ENCODE results near the gene TMEM52B. TPM values are rescaled to one million over a fixed set of nuclear protein-coding genes. Genes with fewer than 3 reads are reported as not detected.

TMEM52B gene
- total RNA-seq, 2 experiments from 2014 or later, result not detected

- intact Hi-C loops (cut with DNase I, micrococcal nuclease), result loop anchor here (2.0 kb wide), 2 partner anchors 516 to 1252 kb away; no protein-coding TSS in a partner anchor
- H3K4me3 ChIP-seq (ENCODE audit: low read length), result no peak overlapping the region
- POLR2A ChIA-PET, result interaction anchor here (0.6 kb wide), 1 partner anchor 11 kb away, joined by 3 read pairs; no protein-coding TSS in a partner anchor
- H3K36me3 ChIP-seq (ENCODE audit: insufficient read depth, low read length), result no peaks in the 10 kb centered on the region
- ATAC-seq (ENCODE audit: poor library complexity) (no peak), DNase-seq (no peak)
- Mint-ChIP-seq H3K27me3 (no peaks in the 10 kb centered on the region), H3K4me3 (no peak overlapping the region), H3K9me3 (peaks cover 2% of the 10 kb centered on the region), H3K27ac (no peak overlapping the region), H3K4me1 (ENCODE audit: low read depth) (no peaks in the 10 kb centered on the region), H3K36me3 (ENCODE audit: low read depth) (no peaks in the 10 kb centered on the region)
- H3K27ac ChIP-seq (ENCODE audit: low read depth in 1 of 2, low read length in 2 of 2), result no peak overlapping the region
- no peak for TF ChIP-seq CTCF (IDR thresholded peaks at IDR 0.05)
- CTCF ChIA-PET, result interaction anchor here (3.6 kb wide), 1 partner anchor 328 kb away, joined by 13 read pairs; no protein-coding TSS in a partner anchor
- H3K27me3 ChIP-seq (ENCODE audit: control insufficient read depth in 1 of 2, insufficient read depth in 2 of 2, low read length in 2 of 2), result no peaks in the 10 kb centered on the region
- peaks cover 0 to 8% of the 10 kb centered on the region in 2 experiments for H3K9me3 ChIP-seq (ENCODE audit: control insufficient read depth in 1 of 2, insufficient read depth in 1 of 2, low read length in 2 of 2)
- H3K4me1 ChIP-seq (ENCODE audit: insufficient read depth, low read length), result no peaks in the 10 kb centered on the region
These were observed 55.7 kb downstream of the TMEM52B start for GRCh38 chr12:10234562-10234961.

GRCh38 chr12:10235761-10236631, 57.2 kb downstream of the TMEM52B start:
- H3K36me3 ChIP-seq (ENCODE audit: insufficient read depth, low read length), result no peaks in the 10 kb centered on the region
- Mint-ChIP-seq H3K4me1 (ENCODE audit: low read depth) (no peaks in the 10 kb centered on the region), H3K27me3 (no peaks in the 10 kb centered on the region), H3K4me3 (no peak overlapping the region), H3K9me3 (peaks cover 2% of the 10 kb centered on the region), H3K27ac (no peak overlapping the region), H3K36me3 (ENCODE audit: low read depth) (no peaks in the 10 kb centered on the region)
- H3K4me1 ChIP-seq (ENCODE audit: insufficient read depth, low read length), result no peaks in the 10 kb centered on the region
- ChIA-PET POLR2A (interaction anchor here (1.2 to 1.3 kb wide), 2 partner anchors 129 to 326 kb away, joined by 3 read pairs; no protein-coding TSS in a partner anchor), CTCF (interaction anchor here (1.2 to 3.6 kb wide), 7 partner anchors 9 to 1251 kb away, joined by 3 to 13 read pairs (median 3); partner anchors contain the start of genes GABARAPL1 and SMIM10L1)
- no peaks in the 10 kb centered on the region for H3K27me3 ChIP-seq (ENCODE audit: control insufficient read depth in 1 of 2, insufficient read depth in 2 of 2, low read length in 2 of 2)
- H3K27ac ChIP-seq (ENCODE audit: low read depth in 1 of 2, low read length in 2 of 2), result no peak overlapping the region
- H3K9me3 ChIP-seq (ENCODE audit: control insufficient read depth in 1 of 2, insufficient read depth in 1 of 2, low read length in 2 of 2), result peaks cover 0 to 8% of the 10 kb centered on the region in 2 experiments
- ATAC-seq (ENCODE audit: poor library complexity), result peak; percentile 77
- intact Hi-C loops (cut with DNase I, micrococcal nuclease), result loop anchor here (1.0 to 5.0 kb wide), 8 partner anchors 96 to 1251 kb away; partner anchors contain the start of gene STYK1 (in 2 of the 2)
- H3K4me3 ChIP-seq (ENCODE audit: low read length), result no peak overlapping the region
- DNase-seq, result peak in 13 of 14 experiments; percentile 7 to 77 (median 33)
- TF ChIP-seq CTCF (IDR thresholded peaks at IDR 0.05), result peak; percentile 92

GRCh38 chr12:10236720-10237119, 57.9 kb downstream of the TMEM52B start:
- Mint-ChIP-seq H3K36me3 (ENCODE audit: low read depth) (no peaks in the 10 kb centered on the region), H3K27ac (no peak overlapping the region), H3K27me3 (no peaks in the 10 kb centered on the region), H3K4me3 (no peak overlapping the region), H3K9me3 (peaks cover 2% of the 10 kb centered on the region), H3K4me1 (ENCODE audit: low read depth) (no peaks in the 10 kb centered on the region)
- peaks cover 0 to 8% of the 10 kb centered on the region in 2 experiments for H3K9me3 ChIP-seq (ENCODE audit: control insufficient read depth in 1 of 2, insufficient read depth in 1 of 2, low read length in 2 of 2)
- no peak for DNase-seq
- no peaks in the 10 kb centered on the region for H3K27me3 ChIP-seq (ENCODE audit: control insufficient read depth in 1 of 2, insufficient read depth in 2 of 2, low read length in 2 of 2)
- CTCF ChIA-PET, result interaction anchor here (3.6 kb wide), 1 partner anchor 326 kb away, joined by 13 read pairs; no protein-coding TSS in a partner anchor
- H3K36me3 ChIP-seq (ENCODE audit: insufficient read depth, low read length), result no peaks in the 10 kb centered on the region
- POLR2A ChIA-PET, result interaction anchor here (0.9 to 1.3 kb wide), 3 partner anchors 128 to 326 kb away, joined by 3 read pairs; no protein-coding TSS in a partner anchor
- intact Hi-C loops (cut with DNase I, micrococcal nuclease), result loop anchor here (2.0 to 5.0 kb wide), 4 partner anchors 96 to 1251 kb away; partner anchors contain the start of gene STYK1 (in 1 of the 2)
- H3K27ac ChIP-seq (ENCODE audit: low read depth in 1 of 2, low read length in 2 of 2), result no peak overlapping the region
- no peaks in the 10 kb centered on the region for H3K4me1 ChIP-seq (ENCODE audit: insufficient read depth, low read length)
- TF ChIP-seq CTCF (IDR thresholded peaks at IDR 0.05), result no peak
- no peak overlapping the region for H3K4me3 ChIP-seq (ENCODE audit: low read length)
- ATAC-seq (ENCODE audit: poor library complexity), result no peak

Measured in CD4-positive, alpha-beta T cell (primary cell).